SH-SY5Y (cell line): ENCODE measurements around the gene CALB2.

ENCODE experiments used
- GATA2 ChIP-seq: IDR thresholded peaks from 2 replicates; pipeline ENCODE4 v1.6.1; 2011; ENCODE audit warnings: mild to moderate bottlenecking, low read depth, low read length
- GATA3 ChIP-seq: IDR thresholded peaks from 2 replicates; pipeline ENCODE4 v1.6.1; 2011; ENCODE audit warnings: low read depth, mild to moderate bottlenecking, low read length, moderate library complexity

GRCh38 chr16:71368958-71369357 is 10.4 kb downstream of the CALB2 start:
- TF ChIP-seq GATA3 (no peak), GATA2 (no peak)
